ENCODE data around the gene ELOB.

DNA sequence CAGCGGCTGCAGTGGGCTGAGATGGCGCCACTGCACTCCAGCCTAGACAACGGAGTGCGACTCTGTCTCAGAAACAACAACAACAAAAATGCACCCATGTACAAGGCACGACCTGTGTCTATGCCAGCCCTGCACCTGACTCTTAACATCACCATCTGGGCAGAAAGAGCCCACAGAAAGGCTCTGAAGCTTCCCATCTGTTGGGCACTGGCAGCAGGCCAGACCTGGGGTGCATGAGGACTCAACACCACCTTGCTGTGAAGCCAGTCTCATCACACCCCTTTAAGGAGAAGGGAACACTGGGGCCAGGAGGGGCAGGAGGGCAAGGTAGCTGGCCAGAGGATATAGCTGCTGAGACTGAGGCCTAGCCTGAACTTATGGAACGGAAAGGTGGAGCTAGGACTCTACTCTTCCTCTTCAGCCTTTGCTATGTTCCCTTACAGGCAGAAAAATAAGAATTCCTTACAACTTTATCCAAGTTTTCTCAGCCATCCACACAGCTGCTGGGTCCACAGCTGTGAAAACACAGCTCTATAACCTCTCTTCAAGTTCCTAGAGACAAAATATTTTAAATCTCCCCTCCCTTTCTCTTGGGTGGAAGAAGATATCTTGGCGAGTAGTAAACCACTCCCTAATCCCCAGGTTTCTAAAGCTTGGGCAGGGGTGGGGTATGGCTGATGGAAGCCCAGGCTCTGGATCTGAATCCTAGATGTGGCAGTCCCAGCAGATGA is 2.8 kb downstream of the ELOB start:
- TF ChIP-seq POLR2A (IDR thresholded peaks at IDR 0.05; ENCODE audit: low read depth, low read length) (no peak), SPI1 (IDR thresholded peaks at IDR 0.05; ENCODE audit: low read depth, low read length) (no peak), POLR2AphosphoS5 (IDR thresholded peaks at IDR 0.05; ENCODE audit: low read depth, low read length) (no peak), TAF1 (IDR thresholded peaks at IDR 0.05; ENCODE audit: low read depth, low read length) (no peak)

Measured in GM12891 (cell line).